Liver (tissue), 9 donors: Measurements from ENCODE around the gene PRXL2C. TPM values are rescaled to one million over a fixed set of nuclear protein-coding genes. Genes with fewer than 3 reads are reported as not detected.

Experiments
- DNase-seq: peaks from one replicate; pipeline ENCODE4 v3.0.0-alpha.2; 2017; ENCODE audit warnings: low spot score
- H3K27ac ChIP-seq, 2 donors: one replicate each; pipeline ENCODE4 v1.7.0; 2013; ENCODE audit warnings: inconsistent platforms in 2 of 2, low read length in 2 of 2, control low read depth in 1 of 2, low read depth in 1 of 2, mild to moderate bottlenecking in 1 of 2
- H3K27me3 ChIP-seq, 4 donors: one replicate each; pipeline versions ENCODE4 v1.6.1 to v1.7.0; 2013; ENCODE audit warnings: low read length in 3 of 4, inconsistent platforms in 1 of 4, mild to moderate bottlenecking in 1 of 4, moderate library complexity in 1 of 4; ENCODE audit not compliant: control insufficient read depth in 4 of 4, insufficient read depth in 4 of 4
- H3K36me3 ChIP-seq, 4 donors: one replicate each; pipeline versions ENCODE4 v1.6.1 to v1.7.0; 2013; ENCODE audit warnings: low read length in 3 of 4, mild to moderate bottlenecking in 3 of 4, low read depth in 1 of 4, moderate library complexity in 1 of 4; ENCODE audit not compliant: control insufficient read depth in 4 of 4, insufficient read depth in 3 of 4
- H3K4me1 ChIP-seq, 4 donors: one replicate each; pipeline versions ENCODE4 v1.6.1 to v1.7.0; 2013; ENCODE audit warnings: low read length in 3 of 4, mild to moderate bottlenecking in 3 of 4, moderate library complexity in 1 of 4; ENCODE audit not compliant: control insufficient read depth in 4 of 4, insufficient read depth in 4 of 4
- H3K4me3 ChIP-seq, 3 donors: one replicate each; pipeline versions ENCODE4 v1.6.1 to v1.7.0; 2013; ENCODE audit warnings: low read length in 3 of 3, control low read depth in 1 of 3, low read depth in 1 of 3, mild to moderate bottlenecking in 1 of 3
- H3K9ac ChIP-seq, 2 donors: one replicate each; pipeline ENCODE4 v1.7.0; 2013; ENCODE audit warnings: low read length in 2 of 2, mild to moderate bottlenecking in 2 of 2, moderate library complexity in 2 of 2, control low read depth in 1 of 2, low read depth in 1 of 2
- H3K9me3 ChIP-seq, 4 donors: one replicate each; pipeline versions ENCODE4 v1.6.1 to v1.7.0; 2013; ENCODE audit warnings: low read length in 3 of 4; ENCODE audit not compliant: control insufficient read depth in 4 of 4
- EGR1 ChIP-seq, 2 donors: IDR thresholded peaks; 2 replicates each; pipeline ENCODE4 v1.6.1; 2016 to 2018; ENCODE audit warnings: antibody characterized with exemption in 2 of 2, low read depth in 2 of 2
- FOXA1 ChIP-seq: IDR thresholded peaks from 2 replicates; pipeline ENCODE4 v1.6.1; 2016; ENCODE audit warnings: antibody characterized with exemption
- GABPA ChIP-seq, 2 donors: IDR thresholded peaks in 1 of 2; conservative IDR thresholded peaks in 1 of 2; 2 replicates each; pipeline ENCODE4 v1.6.1; 2016; ENCODE audit warnings: antibody characterized with exemption in 2 of 2, mild to moderate bottlenecking in 1 of 2, moderate library complexity in 1 of 2
- HNF4A ChIP-seq, 2 donors: conservative IDR thresholded peaks; 2 replicates each; pipeline ENCODE4 v1.6.1; 2016; ENCODE audit warnings: antibody characterized with exemption in 2 of 2, mild to moderate bottlenecking in 2 of 2
- HNF4G ChIP-seq: IDR thresholded peaks from 2 replicates; pipeline ENCODE4 v1.6.1; 2016; ENCODE audit warnings: antibody characterized with exemption
- JUND ChIP-seq, 2 donors: IDR thresholded peaks; 2 replicates each; pipeline ENCODE4 v1.6.1; 2016; ENCODE audit warnings: antibody characterized with exemption in 2 of 2
- NR2F2 ChIP-seq: IDR thresholded peaks from 2 replicates; pipeline ENCODE4 v1.6.1; 2016; ENCODE audit warnings: antibody characterized with exemption
- RAD21 ChIP-seq, 2 donors: IDR thresholded peaks; 2 replicates each; pipeline ENCODE4 v1.6.1; 2016; ENCODE audit warnings: antibody characterized with exemption in 2 of 2, mild to moderate bottlenecking in 2 of 2
- RXRA ChIP-seq, 2 donors: IDR thresholded peaks; 2 replicates each; pipeline ENCODE4 v1.6.1; 2017 to 2018; ENCODE audit warnings: antibody characterized with exemption in 2 of 2, mild to moderate bottlenecking in 1 of 2
- SP1 ChIP-seq: IDR thresholded peaks from 2 replicates; pipeline ENCODE4 v1.6.1; 2018; ENCODE audit warnings: antibody characterized with exemption, mild to moderate bottlenecking
- TAF1 ChIP-seq: conservative IDR thresholded peaks from 2 replicates; pipeline ENCODE4 v1.6.1; 2016; ENCODE audit warnings: antibody characterized with exemption, mild to moderate bottlenecking
- YY1 ChIP-seq: IDR thresholded peaks from 2 replicates; pipeline ENCODE4 v1.6.1; 2016; ENCODE audit warnings: antibody characterized with exemption, mild to moderate bottlenecking
- WGBS: extraction: QIAGEN DNeasy Blood & Tissue Kit; methylation state at CpG from one replicate; pipeline ENCODE4 v1.1.7; 2013; 5-methylcytosine and 5-hydroxymethylcytosine counted together
- polyA plus RNA-seq, 2 donors: library from polyadenylated mRNA; stranded (reverse) in 1 of 2; unstranded in 1 of 2; fragments of 200-250 nt in 1 of 2; fragments of >200 nt in 1 of 2; fragmentation: Nextera tagmentation in 1 of 2; extraction: Ambion mirVana in 1 of 2; gene quantifications; one replicate each; pipeline versions ENCODE4 v1.2.1 to v1.2.3, GENCODE V29; 2013 to 2015
- total RNA-seq, 2 donors: library from RNA; depleted of rRNA; stranded (reverse); fragments of >200 nt; gene quantifications; one replicate each; pipeline ENCODE4 v1.2.3, GENCODE V29; 2014
- TF ChIP-seq, protein P1 (sequence below): IDR thresholded peaks from 2 replicates; pipeline ENCODE4 v1.6.1; 2016; ENCODE audit warnings: antibody characterized with exemption
- TF ChIP-seq, protein P2 (sequence below): IDR thresholded peaks from 2 replicates; pipeline ENCODE4 v1.6.1; 2016; ENCODE audit warnings: antibody characterized with exemption, mild to moderate bottlenecking
- TF ChIP-seq, protein P3 (sequence below): IDR thresholded peaks from 2 replicates; pipeline ENCODE4 v1.6.1; 2016; ENCODE audit warnings: antibody characterized with exemption
- TF ChIP-seq, protein P4 (sequence below): fragments of 150-350 bp; IDR thresholded peaks from 2 replicates; pipeline ENCODE4 v1.5.1; 2017; ENCODE audit warnings: improper control_type of control experiment, low read depth, low read length; ENCODE audit not compliant: missing input control
- donor health status: healthy.
- donor health status: healthy.
- donor health status: healthy.
- donor health status: healthy.
- donor health status: healthy.

The PRXL2C gene
- total and polyA plus RNA-seq, 4 donors: 2.2 to 6.7 (median 4.1) TPM

DNA sequence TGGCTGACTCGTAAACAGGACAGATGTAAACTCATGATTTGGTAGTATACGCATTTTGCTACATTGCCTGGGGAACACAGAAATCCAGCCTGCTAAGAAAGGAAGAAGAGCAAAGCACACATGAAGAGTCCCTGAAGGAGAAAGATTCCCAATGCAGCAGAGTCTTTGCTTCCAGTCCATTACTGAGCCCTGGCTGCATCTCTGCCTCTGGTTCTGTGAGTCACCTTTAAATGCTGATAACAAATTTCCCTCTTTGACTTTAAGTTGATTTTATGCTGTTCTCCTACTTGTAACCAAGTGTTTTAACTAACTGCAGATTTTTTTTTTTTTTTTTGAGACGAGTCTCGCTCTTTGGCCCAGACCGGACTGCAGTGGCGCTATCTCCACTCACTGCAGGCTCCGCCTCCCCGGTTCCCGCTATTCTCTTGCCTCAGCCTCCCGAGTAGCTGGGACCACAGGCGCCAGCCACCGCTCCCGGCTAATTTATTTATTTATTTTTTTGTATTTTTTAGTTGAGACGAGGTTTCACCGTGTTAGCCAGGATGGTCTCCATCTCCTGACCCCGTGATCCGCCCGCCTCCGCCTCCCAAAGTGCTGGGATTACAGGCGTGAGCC lies 8.5 kb upstream of the PRXL2C start:
- H3K36me3 ChIP-seq: no peaks in the 10 kb centered on the region
- no peaks in the 10 kb centered on the region for H3K27me3 ChIP-seq
- H3K4me1 ChIP-seq: no peaks in the 10 kb centered on the region
- H3K9ac ChIP-seq: no peak overlapping the region
- H3K9me3 ChIP-seq: no peaks in the 10 kb centered on the region
- no peak overlapping the region for H3K4me3 ChIP-seq
- no peak overlapping the region for H3K27ac ChIP-seq
- WGBS: 93% methylated on average over 20 of the region's 20 CpGs
- no peak for TF ChIP-seq RAD21 (IDR thresholded peaks at IDR 0.05)
- TF ChIP-seq, protein P1, sequence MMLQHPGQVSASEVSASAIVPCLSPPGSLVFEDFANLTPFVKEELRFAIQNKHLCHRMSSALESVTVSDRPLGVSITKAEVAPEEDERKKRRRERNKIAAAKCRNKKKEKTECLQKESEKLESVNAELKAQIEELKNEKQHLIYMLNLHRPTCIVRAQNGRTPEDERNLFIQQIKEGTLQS: no peak
- TF ChIP-seq, protein P2, sequence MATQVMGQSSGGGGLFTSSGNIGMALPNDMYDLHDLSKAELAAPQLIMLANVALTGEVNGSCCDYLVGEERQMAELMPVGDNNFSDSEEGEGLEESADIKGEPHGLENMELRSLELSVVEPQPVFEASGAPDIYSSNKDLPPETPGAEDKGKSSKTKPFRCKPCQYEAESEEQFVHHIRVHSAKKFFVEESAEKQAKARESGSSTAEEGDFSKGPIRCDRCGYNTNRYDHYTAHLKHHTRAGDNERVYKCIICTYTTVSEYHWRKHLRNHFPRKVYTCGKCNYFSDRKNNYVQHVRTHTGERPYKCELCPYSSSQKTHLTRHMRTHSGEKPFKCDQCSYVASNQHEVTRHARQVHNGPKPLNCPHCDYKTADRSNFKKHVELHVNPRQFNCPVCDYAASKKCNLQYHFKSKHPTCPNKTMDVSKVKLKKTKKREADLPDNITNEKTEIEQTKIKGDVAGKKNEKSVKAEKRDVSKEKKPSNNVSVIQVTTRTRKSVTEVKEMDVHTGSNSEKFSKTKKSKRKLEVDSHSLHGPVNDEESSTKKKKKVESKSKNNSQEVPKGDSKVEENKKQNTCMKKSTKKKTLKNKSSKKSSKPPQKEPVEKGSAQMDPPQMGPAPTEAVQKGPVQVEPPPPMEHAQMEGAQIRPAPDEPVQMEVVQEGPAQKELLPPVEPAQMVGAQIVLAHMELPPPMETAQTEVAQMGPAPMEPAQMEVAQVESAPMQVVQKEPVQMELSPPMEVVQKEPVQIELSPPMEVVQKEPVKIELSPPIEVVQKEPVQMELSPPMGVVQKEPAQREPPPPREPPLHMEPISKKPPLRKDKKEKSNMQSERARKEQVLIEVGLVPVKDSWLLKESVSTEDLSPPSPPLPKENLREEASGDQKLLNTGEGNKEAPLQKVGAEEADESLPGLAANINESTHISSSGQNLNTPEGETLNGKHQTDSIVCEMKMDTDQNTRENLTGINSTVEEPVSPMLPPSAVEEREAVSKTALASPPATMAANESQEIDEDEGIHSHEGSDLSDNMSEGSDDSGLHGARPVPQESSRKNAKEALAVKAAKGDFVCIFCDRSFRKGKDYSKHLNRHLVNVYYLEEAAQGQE: no peak
- no peak for TF ChIP-seq HNF4G
- no peak for TF ChIP-seq HNF4A (conservative IDR thresholded peaks at IDR 0.05)
- TF ChIP-seq GABPA (IDR thresholded peaks at IDR 0.05 in 1 of 2, conservative IDR thresholded peaks at IDR 0.05 in 1 of 2): no peak
- TF ChIP-seq FOXA1: no peak
- TF ChIP-seq SP1: no peak
- TF ChIP-seq EGR1 (IDR thresholded peaks at IDR 0.05; ENCODE audit: low read depth in 2 of 2): no peak
- TF ChIP-seq, protein P3, sequence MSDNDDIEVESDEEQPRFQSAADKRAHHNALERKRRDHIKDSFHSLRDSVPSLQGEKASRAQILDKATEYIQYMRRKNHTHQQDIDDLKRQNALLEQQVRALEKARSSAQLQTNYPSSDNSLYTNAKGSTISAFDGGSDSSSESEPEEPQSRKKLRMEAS: no peak
- no peak for TF ChIP-seq JUND (IDR thresholded peaks at IDR 0.05)
- TF ChIP-seq TAF1: no peak
- TF ChIP-seq, protein P4, sequence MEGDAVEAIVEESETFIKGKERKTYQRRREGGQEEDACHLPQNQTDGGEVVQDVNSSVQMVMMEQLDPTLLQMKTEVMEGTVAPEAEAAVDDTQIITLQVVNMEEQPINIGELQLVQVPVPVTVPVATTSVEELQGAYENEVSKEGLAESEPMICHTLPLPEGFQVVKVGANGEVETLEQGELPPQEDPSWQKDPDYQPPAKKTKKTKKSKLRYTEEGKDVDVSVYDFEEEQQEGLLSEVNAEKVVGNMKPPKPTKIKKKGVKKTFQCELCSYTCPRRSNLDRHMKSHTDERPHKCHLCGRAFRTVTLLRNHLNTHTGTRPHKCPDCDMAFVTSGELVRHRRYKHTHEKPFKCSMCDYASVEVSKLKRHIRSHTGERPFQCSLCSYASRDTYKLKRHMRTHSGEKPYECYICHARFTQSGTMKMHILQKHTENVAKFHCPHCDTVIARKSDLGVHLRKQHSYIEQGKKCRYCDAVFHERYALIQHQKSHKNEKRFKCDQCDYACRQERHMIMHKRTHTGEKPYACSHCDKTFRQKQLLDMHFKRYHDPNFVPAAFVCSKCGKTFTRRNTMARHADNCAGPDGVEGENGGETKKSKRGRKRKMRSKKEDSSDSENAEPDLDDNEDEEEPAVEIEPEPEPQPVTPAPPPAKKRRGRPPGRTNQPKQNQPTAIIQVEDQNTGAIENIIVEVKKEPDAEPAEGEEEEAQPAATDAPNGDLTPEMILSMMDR: no peak
- TF ChIP-seq YY1: no peak
- no peak for TF ChIP-seq RXRA (IDR thresholded peaks at IDR 0.05)
- no peak for DNase-seq

DNA sequence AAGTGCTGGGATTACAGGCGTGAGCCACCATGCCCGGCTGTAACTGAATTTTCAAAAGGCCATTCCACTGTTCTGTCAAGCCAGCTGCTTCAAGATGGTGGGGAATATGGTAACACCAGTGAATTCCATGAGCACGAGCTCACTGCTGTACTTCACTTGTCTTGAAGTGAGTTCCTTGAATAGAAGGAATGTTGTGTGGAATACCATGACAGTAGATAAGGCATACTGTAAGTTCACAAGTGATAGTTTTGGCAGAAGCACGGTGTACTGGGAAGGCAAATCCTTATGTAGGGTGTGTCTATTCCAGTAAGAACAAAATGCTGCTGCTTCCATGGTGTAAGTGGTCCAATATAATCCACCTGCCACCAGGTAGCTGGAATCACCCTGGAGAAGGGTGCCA lies 6.6 kb upstream of the PRXL2C start:
- H3K4me1 ChIP-seq: no peaks in the 10 kb centered on the region
- H3K27ac ChIP-seq: no peak overlapping the region
- H3K9me3 ChIP-seq: no peaks in the 10 kb centered on the region
- H3K9ac ChIP-seq: no peak overlapping the region
- no peak overlapping the region for H3K4me3 ChIP-seq
- no peaks in the 10 kb centered on the region for H3K27me3 ChIP-seq
- TF ChIP-seq NR2F2 (no peak), YY1 (no peak), JUND (IDR thresholded peaks at IDR 0.05) (no peak), RAD21 (IDR thresholded peaks at IDR 0.05) (no peak), HNF4A (conservative IDR thresholded peaks at IDR 0.05) (no peak), SP1 (no peak), HNF4G (no peak)
- TF ChIP-seq, protein P4: no peak
- 90% methylated on average over 4 of the region's 4 CpGs for WGBS
- no peak for DNase-seq
- no peaks in the 10 kb centered on the region for H3K36me3 ChIP-seq
